ENCODE results near the gene POLR1H.

DNA sequence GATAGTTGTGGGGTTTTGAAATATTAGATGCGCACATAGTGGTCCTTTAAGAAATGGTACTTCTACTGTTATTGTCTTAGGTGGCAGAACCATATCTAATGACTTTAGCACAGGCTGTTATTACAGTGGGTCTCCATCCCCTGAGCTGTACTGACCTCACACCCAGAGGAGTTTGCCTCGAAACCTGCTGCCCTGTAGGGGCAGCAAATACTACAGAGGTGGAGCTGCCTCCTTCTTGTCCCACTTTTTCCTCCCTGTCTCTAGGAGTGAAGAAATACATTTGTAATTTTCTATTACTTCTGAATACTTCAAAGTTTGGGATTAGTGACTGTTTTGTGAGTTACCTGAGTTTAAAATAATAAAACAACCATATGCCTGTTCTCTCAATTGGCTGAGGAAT is 43.6 kb downstream of the POLR1H start:
- TF ChIP-seq, protein P1, sequence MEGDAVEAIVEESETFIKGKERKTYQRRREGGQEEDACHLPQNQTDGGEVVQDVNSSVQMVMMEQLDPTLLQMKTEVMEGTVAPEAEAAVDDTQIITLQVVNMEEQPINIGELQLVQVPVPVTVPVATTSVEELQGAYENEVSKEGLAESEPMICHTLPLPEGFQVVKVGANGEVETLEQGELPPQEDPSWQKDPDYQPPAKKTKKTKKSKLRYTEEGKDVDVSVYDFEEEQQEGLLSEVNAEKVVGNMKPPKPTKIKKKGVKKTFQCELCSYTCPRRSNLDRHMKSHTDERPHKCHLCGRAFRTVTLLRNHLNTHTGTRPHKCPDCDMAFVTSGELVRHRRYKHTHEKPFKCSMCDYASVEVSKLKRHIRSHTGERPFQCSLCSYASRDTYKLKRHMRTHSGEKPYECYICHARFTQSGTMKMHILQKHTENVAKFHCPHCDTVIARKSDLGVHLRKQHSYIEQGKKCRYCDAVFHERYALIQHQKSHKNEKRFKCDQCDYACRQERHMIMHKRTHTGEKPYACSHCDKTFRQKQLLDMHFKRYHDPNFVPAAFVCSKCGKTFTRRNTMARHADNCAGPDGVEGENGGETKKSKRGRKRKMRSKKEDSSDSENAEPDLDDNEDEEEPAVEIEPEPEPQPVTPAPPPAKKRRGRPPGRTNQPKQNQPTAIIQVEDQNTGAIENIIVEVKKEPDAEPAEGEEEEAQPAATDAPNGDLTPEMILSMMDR (IDR thresholded peaks at IDR 0.05; ENCODE audit: low read depth, low read length) = no peak
- TF ChIP-seq EZH2phosphoT487 (IDR thresholded peaks at IDR 0.05; ENCODE audit: low read depth) = no peak
